OCI-M1 (cell line): ENCODE measurements around the gene RHOT2.

ENCODE experiments used
- DNase-seq: peaks from one replicate; lab custom pipeline; 2025; lab: John Stamatoyannopoulos, UW

RHOT2 gene

DNA sequence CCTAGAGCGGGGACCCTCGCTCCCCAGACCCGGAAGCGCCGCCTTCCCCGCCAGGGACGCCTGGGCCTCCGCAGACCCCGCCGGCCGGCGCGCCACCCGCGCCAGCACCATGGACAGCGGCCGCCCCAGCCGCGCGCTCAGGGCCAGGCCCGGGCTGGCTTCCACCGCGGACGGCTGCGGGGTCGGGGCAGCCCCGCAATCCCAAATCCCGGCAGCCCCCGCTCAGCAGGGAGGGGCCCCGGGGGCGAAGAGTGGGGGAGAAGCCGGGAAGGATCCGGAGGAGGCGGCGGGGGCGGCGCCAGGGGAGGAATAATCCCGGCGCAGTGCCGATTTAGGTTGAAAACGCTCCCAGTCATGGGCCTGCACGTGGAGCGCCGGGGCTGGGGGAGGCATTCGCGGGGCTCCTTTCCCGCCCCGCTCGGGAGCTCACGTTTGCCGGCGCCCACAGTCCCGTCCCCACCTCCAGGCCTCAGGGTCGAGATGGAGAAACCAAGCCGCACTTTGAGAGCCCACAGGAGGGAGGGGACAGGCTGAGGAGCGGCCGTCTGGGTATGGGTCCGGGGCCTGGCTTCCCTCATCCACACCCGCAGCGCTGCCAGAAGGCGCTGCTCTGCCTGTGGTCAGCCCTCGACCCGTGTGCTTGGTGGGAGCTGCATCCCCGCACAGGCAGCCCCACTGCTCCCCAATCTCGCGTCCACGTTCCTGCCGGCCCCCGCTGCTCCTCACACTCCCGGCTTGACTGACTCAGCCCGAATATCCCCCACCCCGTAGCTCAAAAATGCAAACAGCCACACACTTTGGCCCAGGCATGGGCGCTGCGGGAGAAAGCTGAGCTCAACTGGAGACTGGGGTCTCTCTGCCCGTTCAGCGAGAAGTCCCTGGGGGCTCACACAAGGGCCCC is 33.0 kb downstream of the RHOT2 start:
- peak; percentile 42 for DNase-seq

DNA sequence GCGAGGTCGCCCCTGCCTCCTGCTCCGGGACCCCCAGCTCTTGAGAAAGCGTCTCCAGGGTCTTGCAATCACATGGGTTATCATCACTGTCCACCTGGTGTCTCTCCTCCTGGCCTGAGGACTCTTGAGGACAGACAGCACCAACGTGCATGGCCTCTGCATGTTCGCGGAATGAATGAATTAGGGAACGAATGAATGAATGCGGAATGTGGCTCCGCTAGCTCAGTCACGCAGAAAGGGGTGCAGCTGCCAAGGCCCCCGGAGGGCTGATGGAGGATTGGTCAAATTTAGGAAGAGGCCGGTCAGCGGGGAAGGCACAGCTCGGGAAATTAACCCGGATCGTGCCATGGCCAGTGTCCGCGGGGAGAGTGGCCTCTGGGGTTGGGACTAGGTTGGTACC is 34.4 kb downstream of the RHOT2 start:
- no peak for DNase-seq

DNA sequence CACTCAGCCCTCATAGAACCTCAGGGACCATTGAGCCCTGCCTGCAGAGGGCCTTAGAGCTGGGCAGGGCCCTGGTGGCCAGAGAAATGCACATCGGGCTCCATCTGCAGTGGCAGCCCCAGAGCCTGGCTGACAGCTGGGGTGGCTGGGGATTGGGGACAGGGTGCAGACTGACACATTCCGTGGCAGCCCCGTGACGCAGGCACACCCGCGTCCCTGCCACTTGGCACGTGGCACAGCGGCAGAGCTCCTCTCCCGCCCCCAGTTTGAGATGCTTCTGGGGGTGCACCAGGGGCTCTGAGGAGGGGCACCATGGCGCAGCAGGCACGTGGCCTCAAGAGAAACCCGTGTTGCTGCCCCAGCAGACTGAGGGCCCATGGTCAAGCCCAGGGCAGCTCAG is 35.5 kb downstream of the RHOT2 start:
- no peak for DNase-seq

DNA sequence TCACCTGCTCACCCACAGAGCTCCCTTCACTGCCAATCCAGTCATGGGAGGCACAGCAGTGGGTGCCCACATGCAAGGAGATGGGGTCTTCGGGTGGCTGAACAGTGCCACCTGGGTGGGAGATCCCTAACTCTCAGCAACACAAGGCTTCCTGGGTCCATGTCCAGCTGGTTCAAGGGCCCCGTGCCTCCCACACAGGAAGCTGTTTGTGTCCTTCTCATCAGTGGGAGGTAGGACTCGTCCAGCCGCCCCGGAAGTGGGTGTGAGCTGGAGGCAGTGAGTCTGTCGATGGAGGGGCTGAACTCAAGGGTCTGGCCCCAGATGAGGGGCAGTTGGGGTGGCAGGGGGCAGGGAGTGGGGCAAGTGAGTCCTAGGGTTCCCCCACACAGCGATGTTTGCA is 36.1 kb downstream of the RHOT2 start:
- DNase-seq, result no peak

DNA sequence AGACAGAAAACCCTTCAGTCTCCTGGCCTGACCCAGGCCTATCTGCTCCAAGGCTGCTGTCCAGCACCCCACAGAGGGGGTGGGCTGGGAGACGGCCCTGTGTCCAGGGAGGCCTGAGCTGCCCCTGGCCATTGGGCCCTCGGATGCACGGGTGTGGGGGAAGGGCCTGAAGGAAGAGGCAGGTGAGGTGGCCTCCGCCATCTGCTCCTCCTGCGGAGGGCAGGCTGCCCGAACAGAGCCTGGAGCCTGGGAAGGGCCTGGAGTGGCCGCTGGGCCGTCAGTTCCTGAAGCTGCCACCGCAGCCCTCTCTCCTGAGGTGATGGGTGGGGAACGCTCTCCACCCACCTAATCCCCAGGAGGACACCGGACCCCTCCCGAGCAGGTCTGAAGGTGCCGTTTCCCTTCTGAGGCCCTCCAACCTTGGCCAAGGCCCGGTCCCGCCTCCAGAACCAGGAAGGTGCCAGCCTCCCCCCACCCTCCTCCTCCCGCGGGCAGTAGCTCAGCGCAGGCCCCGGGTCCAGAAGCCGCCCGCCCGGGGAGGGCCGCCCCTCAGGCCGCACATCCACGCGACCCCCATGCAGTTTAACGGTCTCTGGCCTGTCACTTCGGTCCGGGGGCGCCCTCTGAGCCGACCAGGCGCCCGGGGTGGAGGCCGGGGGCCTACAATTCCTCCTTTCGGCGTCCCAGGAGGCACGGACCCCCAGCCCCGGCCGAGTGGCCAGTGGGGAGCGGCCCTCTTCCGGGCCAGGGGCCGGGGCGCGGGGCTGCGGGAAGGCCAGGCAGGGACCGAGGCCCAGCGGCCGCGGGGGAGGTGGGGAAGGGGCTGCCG is 36.8 kb downstream of the RHOT2 start:
- no peak for DNase-seq

DNA sequence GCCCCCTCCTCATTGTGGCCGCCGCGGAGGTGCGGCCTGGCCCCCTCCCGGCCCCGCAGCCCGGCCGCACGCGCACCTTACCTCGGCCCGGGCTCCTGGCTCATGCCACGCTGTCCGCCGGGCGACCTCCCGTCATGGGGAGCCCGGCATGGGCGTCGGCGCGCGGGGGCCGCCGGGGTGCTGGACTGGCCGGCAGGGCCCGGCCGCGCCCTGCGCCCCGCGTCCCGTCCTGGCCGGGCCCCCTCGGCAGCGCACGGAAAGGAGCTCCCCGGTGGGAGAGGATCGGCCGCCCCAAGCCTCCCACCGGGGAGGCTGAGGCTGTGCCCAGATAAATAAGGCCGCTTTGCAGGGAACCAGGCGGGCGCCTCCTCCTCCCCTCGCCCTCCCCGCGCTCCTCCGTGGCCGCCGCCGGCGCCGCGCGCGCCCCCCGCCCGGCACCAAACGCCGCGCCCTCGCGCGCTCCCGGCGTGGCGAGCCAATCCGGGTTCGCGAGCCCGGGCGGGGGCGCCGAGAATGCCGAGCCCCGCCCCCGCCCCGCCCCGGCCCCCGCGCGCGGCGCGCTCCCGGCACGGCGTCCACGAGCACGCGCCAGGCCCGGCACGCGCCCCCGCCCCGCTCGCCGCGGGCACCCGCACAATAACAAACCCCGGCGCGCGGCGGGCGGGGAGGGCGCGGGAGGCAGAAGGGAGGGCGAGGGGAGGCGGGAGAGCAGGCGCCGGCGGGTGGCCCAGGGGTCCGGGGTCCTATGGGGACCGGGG is 37.7 kb downstream of the RHOT2 start, which contains the start of gene FBXL16:
TSS of gene FBXL16 (minus strand) at position 371 of the 758 bp plus-strand sequence. CDS start 8,396 bp downstream, outside the sequence.
- DNase-seq, result no peak

DNA sequence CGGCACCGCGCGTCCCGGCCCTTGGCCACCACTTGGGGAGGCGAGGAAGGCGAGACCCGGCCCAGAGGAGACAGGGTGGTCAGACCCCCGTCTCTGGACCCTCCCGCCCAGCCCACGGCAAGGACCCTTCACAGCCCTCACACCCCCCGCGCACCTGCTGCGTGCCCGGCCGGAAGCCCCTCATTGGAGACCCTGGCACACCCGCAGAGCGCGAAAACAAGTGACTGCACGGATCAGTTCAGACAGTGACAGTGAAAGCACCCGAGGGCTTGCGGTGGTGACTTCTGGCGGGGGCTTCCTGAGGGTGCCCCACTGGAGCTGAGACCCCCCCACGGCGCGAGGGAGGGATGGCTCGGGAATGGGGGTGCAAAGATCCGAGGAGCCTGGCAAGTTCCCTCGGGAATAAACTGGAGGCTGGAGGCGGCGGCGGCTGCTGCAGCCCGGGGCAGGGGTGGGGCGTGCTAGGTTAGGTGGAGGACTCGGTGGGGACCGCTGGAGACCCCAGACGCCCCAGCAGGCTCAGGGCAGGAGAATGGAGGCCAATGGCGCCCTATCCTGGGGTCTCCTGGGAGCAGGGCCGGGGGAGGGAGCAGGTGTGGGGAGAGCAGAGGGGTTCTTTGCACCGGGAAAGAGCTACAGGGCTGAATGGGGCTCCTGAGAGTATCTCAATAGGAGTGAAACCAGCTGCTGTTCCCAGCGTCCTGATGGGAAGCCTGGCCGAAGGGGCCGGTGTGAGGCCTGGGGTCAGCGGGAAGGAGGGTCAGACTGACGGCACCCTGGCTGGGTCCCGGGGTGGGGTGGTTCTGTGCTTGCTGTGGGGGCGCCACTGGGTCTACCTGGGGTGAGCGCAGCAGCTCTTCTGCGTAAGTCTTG is 38.5 kb downstream of the RHOT2 start:
- DNase-seq, result no peak

DNA sequence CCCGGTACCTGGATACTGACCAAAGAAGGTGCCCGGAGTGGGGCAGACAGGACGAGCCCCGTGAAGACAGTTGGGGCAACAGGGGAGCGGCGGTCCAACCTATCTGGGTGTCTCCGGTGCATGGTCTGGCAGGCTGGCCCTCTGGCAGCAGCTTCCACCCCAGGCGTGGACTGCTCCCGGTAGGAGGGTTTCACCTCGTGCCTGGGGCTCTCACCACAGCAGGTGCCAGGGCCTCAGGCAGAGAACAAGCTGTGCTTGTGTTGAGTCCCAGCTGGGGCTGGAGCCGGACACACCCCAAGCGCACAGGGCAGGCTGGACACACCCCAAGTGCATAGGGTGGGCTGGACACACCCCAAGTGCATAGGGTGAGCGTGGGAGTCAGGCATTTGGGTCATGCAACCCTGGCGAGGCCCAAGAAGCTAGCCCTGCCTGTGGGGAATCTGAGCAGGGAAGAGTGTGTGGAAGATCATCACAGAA is 39.2 kb downstream of the RHOT2 start:
- DNase-seq, result no peak

DNA sequence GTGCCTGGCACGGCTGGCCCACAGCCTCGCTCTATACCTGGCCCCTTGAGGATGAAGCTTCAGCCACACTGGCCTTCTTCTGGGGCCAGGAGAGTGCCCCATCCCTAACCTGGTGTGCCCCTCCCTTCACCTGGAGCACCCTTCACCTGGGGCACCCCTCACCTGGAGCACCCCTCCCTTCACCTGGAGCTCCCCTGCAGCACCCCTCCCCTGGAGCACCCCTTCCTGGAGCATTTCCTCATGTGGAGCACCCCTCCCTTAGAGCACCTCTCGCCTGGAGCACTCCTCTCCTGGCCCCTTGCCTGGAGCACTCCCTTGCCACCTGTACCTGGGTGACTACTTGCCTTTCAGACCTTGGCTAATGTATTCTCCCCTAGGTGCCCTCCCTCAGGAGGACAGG is 40.1 kb downstream of the RHOT2 start:
- DNase-seq, result no peak

DNA sequence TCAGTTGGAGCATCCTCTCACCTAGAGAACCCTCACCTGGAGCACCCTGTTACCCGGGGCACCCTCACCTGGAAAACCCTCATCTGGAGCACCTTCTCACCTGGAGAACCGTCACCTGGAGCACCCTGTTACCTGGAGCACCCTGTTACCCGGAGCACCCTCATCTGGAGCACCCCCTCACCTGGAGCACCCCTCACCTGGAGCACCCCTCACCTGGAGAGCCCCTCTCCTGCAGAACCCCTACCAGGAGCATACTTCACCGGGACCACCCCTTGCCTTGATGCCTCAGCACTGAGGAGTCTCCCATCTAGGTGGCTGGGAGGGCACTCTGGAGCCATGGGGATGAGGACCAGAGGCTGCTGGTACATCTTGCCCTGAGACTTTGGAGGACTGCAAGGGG is 41.0 kb downstream of the RHOT2 start:
- DNase-seq, result no peak

DNA sequence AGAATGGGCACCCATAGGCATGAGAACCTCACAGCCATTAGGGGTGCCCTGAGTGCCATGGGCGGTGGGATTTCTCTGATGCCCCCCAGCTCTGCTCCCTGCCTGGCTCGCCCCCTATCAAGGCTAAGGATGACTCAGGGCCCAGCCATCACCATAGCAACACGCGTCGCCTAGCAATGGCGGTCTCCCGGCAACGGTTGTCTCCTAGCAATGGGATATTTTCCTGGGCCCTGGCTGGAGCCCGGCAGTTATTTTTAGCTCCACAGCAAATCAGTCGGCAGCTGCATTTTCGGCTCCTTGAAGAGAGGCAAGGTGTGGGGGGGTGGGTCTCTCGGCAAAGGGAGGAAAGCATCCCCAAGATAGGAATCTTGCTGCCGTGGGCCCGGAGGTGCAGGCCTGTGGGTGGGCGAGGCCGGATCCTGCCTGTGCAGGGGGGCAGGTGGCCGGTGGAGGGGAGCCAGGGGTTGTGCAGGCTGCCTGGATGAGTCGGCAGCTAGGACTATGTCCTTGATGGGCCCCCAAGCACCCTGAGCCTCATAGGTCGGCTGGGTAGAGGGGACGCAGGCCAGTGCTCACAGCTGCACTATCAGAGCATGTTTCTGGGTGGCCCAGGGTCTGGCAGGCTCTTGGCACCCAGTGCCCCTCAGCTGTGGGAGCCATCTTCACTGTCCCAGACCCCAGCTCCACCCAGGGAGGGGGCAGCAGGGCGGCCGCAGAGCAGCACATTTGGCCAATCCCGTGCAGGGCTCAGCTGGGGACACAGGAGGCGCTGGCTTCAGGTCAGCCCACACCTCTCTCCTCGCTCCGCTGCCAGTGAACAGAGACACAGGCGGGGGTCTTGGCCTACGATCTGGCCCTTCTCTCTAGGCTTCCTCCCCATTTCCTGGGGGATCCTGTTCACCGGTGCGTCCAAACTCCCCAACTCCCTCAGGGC is 41.9 kb downstream of the RHOT2 start:
- DNase-seq, result peak; percentile 82

DNA sequence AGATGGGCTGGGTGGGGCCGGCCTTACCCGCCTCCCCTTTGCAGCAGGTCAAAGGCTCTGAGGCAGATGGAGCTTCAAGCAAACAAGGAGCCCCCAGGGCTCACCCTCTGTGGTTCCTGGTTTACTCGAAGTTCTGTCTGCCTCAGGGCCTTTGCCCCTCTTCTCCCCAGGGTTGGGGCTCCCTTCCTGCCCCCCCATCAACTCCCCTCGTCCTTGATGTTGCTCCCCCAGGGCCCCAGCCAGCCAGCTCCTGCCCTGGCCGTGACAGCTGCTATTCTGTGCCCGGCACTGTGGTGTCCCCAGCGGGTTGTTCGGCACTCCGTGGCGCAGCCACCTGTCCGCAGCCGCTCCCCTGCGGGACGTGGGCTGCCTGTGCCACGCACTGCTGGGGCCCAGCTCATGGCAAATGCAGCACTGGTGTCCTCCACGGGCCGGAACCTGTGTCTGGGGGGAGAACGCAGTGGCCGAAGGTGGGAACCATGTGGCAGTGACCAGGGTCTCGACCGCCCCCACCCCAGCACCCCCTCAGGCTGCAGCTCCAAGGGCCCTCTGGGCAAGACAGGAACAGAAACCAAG is 42.7 kb downstream of the RHOT2 start:
- no peak for DNase-seq

DNA sequence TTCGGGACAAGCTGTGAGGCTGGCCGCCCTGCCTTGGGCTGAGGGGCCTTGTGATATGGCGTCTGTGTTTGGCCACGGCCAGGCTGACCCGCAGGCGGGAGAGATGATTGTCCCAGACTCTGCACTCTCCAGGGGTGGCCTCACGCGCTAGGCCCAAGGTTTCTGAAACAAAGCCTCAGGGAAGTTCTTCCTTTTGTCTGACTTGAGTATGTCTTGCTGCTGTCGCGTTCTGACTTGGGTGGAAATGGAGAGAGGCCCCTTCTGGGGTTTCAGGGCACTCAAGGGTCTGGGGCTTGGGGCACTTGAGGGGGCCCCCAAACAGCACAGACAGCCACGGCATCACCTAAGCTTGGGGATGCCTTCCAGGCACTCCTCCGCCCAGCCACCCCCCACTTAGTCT is 43.2 kb downstream of the RHOT2 start:
- no peak for DNase-seq

DNA sequence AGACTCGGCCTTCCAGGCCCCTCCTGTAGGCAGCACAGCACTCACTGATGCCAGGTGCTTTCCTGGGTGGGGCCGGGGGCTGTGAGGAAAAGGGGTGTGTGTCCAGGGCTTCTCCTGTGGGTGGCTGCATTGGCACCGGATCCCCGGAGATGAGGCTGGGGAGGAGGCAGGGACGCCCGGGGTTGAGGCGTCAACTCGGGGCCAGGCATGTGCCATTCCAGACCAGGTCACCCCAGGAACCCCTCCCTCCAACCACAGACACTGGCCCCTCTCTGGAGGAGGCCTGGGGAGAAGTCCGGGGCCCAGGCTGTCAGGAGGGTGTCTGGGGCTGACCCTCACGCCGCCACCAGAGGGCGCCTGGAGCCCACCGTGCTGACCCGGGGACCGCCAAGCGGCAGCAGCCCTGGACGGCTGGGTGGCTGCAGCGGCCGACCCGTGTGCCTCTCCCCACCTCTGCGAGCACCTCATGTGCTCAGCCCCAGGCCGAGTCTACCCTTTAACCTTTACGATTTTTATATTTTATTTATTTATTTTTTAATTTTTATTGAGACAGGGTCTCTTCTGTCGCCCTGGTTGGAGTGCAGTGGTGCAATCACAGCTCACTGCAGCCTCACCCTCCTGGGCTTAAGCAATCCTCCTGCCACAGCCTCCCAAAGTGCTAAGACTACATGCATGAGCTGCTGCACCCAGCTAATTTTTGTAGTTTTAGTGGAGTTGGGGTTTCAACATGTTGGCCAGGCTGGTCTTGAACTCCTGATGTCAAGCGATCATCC is 43.8 kb downstream of the RHOT2 start:
- peak; percentile 77 for DNase-seq

DNA sequence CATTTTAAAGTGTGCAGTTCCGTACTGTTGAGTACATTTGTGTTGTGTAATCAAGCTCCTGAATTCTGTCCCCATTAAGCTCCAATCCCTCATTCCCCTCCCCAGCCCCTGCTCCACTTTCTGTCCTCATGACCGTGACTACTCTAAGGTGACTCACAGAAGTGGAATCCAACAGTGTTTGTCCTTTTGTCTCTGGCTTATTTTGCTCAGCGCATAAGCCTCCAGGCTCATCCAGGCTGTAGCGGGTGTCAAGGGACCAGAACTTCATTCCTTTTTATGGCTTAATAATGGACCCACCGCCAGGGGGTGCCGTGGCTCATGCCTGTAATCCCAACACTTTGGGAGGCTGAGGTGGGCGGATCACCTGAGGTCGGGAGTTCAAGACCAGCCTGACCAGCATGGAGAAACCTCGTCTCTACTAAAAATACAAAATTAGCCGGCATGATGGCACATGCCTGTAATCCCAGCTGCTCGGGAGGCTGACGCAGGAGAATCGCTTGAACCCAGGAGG is 44.9 kb downstream of the RHOT2 start:
- DNase-seq, result peak; percentile 78

DNA sequence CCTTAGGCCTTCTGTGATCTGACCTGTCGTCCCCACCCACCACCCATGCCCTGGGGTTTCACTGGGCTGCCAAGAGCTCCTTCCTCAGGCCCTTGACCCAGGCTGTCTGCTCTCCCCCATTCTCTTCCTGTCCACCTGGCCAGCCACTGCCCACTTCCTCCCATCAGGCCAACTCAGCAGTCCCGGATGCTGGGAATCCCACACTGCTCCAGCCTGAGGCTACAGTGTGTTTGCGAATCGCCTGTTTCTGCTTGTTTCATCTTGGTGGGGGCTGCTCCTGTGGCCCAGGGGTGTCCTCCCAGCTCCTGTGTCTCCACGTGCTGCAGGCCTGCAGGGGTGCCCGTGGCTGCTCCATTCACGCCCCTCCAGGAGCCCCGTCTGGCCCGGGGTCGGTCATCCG is 46.1 kb downstream of the RHOT2 start:
- DNase-seq, result no peak

DNA sequence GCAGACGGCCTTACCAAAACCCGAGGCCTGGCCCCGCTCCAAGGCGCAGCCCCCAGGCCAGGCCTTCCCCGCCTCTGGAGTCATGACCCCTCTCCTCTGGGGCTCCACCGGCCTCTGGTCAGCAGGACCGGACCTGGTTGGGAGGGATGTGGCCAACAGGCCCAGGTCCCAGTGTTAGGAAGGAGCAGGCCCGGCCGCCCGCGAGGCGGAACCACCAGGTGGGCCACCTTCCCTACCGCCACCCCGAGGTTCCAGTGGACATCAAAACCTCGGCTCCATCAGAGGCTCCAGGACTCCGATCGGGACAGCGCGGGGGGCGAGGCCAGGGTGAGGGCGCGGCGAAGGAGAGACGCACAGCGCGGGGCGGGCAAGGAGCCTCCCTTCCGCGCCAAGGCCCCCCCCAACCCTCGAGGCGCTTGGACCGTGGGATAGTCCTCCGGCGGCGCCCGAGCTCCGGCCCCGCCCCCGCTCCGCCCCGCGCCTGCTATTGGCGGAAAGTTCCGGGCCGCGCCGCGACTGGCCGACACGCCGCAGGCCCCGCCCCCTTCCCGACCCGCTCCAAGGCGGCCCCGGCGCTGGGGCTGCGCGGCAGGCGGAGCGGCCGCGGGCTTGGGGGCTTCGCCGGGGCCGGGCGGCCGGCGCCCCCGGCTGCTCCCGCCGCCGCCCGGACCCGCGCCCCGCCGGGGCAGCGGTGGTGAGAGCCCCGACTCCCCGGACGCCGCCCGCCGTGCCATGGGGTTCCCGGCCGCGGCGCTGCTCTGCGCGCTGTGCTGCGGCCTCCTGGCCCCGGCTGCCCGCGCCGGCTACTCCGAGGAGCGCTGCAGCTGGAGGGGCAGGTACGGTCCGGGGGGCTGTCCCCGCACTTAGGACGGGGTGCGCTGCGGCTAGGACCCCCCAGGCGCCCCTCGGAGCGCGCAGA is 46.9 kb downstream of the RHOT2 start, which contains the start of gene METRN:
TSS of gene METRN (plus strand) at position 561 of the 919 bp plus-strand sequence. CDS start at position 733, 172 bp downstream.
- peak; percentile 68 for DNase-seq
